LNCAP (cell line): ENCODE data around the gene DYNC1H1.

Source experiments
- TF ChIP-seq, protein P1 (sequence below): fragments of 450-650 bp; IDR thresholded peaks from 2 replicates; pipeline ENCODE4 v1.5.1; 2017; ENCODE audit warnings: mild to moderate bottlenecking

Gene DYNC1H1

DNA sequence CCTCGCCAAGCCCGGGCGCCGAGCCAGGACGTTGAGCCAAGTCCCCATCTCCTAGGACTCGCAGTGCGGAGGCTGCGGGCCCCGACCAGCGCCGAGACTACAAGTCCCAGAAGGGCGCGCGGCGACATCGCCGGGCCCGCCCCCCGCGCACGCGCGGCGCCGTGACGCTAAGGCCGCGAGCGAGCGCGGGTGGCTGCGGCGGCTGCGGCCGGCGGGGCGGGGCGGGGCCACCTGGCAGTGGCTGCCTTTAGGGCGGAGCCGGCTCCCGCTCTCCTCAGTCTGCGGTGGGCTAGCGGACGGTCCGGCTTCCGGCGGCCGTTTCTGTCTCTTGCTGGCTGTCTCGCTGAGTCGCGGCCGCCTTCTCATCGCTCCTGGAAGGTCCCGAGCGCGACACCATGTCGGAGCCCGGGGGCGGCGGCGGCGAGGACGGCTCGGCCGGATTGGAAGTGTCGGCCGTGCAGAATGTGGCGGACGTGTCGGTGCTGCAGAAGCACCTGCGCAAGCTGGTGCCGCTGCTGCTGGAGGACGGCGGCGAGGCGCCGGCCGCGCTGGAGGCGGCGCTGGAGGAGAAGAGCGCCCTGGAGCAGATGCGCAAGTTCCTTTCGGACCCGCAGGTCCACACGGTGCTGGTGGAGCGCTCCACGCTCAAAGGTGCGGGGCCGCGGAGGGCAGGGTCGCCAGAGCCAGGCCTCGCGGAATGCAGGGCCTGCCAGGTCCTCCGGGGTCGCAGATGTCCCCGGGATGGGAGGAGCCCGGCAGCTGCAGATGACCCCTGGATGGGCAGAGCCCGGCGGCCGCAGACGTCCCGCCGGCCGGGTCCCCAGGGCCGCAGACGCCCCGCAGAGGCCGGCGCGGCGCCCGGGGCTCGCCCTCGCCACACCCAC lies at the start of gene DYNC1H1:
Gene DYNC1H1 (plus strand): TSS at position 277 of the 884 bp plus-strand sequence. CDS start 119 bp downstream, at position 396.
- TF ChIP-seq, protein P1, sequence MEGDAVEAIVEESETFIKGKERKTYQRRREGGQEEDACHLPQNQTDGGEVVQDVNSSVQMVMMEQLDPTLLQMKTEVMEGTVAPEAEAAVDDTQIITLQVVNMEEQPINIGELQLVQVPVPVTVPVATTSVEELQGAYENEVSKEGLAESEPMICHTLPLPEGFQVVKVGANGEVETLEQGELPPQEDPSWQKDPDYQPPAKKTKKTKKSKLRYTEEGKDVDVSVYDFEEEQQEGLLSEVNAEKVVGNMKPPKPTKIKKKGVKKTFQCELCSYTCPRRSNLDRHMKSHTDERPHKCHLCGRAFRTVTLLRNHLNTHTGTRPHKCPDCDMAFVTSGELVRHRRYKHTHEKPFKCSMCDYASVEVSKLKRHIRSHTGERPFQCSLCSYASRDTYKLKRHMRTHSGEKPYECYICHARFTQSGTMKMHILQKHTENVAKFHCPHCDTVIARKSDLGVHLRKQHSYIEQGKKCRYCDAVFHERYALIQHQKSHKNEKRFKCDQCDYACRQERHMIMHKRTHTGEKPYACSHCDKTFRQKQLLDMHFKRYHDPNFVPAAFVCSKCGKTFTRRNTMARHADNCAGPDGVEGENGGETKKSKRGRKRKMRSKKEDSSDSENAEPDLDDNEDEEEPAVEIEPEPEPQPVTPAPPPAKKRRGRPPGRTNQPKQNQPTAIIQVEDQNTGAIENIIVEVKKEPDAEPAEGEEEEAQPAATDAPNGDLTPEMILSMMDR: no peak

GRCh38 chr14:101915871-101916815 lies 48.2 kb upstream of the DYNC1H1 start:
- TF ChIP-seq, protein P1: no peak

- TF ChIP-seq, protein P1: no peak
These were observed 47.5 kb upstream of the DYNC1H1 start for GRCh38 chr14:101916816-101917412.

DNA sequence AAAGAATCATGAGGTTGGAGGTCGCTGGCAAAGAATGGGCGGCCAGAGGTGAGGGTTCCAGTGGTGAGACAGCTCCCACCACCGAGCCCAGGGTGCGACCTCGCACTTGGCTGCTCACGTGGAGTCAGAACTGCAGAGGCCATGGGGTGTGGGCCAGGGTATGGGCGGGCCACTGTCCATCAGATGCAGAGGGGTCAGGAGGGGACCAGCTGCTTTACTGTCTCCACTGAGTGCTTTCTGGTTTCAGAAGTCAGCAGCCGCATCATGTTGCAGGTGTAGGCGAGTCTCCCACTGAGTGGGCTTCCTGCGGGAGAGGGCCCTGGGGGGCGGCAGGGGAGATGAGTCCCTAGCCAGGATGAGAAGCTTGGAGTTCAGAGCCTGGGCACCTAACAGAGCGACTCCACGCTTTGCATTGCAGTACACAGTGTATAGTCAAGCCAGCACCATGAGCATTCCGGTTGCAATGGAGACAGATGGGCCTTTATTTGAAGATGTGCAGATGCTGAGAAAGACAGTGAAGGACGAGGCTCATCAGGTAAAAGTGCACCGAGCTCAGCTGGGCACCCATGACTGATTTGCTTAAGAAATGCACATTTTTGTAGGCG lies 46.9 kb upstream of the DYNC1H1 start:
- TF ChIP-seq, protein P1: no peak

DNA sequence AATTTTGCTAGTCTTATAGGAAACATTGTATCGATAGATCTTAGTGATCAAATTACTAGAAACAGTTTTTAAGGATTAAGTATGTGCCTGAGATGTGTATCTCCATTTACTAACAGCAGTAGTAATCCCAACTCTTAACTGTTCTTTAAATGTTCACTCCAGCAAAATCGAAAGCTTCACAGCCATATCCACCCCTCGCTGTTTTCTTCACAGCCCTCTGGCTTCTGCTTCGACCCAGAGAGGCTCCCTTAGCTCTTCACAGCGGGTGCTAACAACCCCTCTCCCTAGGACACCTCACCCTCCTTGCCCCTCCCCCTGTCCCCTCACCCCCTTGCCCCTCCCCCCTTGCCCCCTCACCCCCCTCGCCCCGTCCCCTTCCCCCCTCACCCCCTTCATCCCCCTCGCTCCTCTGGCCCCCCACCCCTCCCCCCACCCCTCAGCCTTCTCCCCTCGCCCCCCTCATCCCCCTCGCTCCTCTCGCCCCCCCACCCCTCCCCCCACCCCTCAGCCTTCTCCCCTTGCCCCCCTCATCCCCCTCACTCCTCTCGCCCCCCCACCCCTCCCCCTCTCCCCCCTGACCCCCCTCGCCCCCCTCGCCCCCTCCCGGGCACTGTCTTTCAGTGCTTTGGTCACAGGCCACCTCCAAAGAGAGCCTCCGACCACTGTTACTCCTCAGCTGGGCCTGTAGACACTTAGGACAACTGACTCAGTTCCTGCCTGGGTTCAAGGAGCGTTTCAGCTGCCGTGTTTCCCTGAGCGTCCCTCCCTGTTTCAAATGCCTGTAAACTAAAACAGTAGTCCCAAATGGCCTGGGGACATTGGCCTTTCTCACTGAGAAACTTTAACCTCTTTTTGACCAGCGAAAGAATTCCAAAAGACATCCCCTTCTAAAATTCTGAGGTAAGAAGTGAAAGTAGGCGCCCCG lies 46.0 kb upstream of the DYNC1H1 start:
- TF ChIP-seq, protein P1: no peak

DNA sequence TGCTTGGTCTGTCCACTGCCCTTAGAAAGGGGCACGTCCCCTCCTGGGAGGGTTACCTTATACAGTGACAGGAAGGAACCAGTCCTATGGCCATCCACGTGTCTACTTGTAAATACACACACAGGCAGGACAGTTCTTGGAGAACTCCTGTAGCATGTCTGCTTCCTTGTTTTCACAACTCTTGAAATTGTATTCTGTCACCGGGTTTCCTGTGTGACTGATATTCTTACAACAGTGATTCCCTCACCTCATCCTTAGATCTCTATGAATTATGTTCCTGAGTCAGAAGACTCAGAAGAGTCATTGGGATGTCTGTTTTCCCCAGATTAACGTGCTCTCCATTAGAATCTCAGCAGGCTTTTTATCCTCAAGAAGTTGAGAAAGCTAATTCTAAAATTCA lies 44.1 kb upstream of the DYNC1H1 start:
- TF ChIP-seq, protein P1: no peak
